SK-N-SH (cell line): ENCODE measurements around the gene CTXN3. TPM values are rescaled to one million over a fixed set of nuclear protein-coding genes. Genes with fewer than 3 reads are reported as not detected.

Experiments used
- CTCF ChIA-PET: fragments of 300-600, 350-600 bp; formaldehyde crosslinking; extraction: SDS; loops from one replicate; lab custom pipeline; 2021; lab: Yijun Ruan, JAX
- POLR2A ChIA-PET: fragments of 350-600 bp; sonication (Branson Sonifier 250); formaldehyde crosslinking; extraction: SDS; loops from one replicate; lab custom pipeline; 2020; ENCODE audit warnings: antibody characterized with exemption, inconsistent platforms; lab: Yijun Ruan, JAX
- DNase-seq: peaks from one replicate; pipeline ENCODE4 v3.0.0; 2012
- H2AFZ ChIP-seq: fragments of 200-600 bp; sonication (generic); 2 replicates; pipeline ENCODE4 v1.8.1; 2016; ENCODE audit warnings: antibody characterized with exemption, mild to moderate bottlenecking, low read depth
- H3F3A ChIP-seq: fragments of 200-600 bp; sonication (generic); replicated peaks from 2 replicates; pipeline ENCODE3; 2016; ENCODE audit warnings: antibody characterized with exemption, mild to moderate bottlenecking; ENCODE audit not compliant: insufficient read depth
- H3K27ac ChIP-seq, 2 experiments: fragments of 200-500 bp in 1 of 2; fragments of 200-600 bp in 1 of 2; sonication (Bioruptor generic) in 1 of 2; sonication (generic), shearing (Covaris generic) in 1 of 2; 2 replicates each; pipeline versions ENCODE4 v1.5.1 to v1.6.1; 2014 to 2016; ENCODE audit warnings: low read depth in 2 of 2, inconsistent platforms in 1 of 2, low read length in 1 of 2, mild to moderate bottlenecking in 1 of 2, mixed read lengths in 1 of 2
- H3K27me3 ChIP-seq: fragments of 200-600 bp; sonication (generic), shearing (Covaris generic); 2 replicates; pipeline ENCODE4 v1.6.1; 2016; ENCODE audit warnings: mixed run types; ENCODE audit not compliant: insufficient read depth
- H3K36me3 ChIP-seq, 2 experiments: fragments of 200-500 bp in 1 of 2; fragments of 200-600 bp in 1 of 2; sonication (Bioruptor generic) in 1 of 2; sonication (generic) in 1 of 2; replicated peaks in 1 of 2; 2 replicates each; pipeline versions ENCODE3 to v1.5.1; 2014 to 2016; ENCODE audit warnings: low read length in 1 of 2, mild to moderate bottlenecking in 1 of 2; ENCODE audit not compliant: insufficient read depth in 2 of 2, control insufficient read depth in 1 of 2
- H3K4me1 ChIP-seq, 2 experiments: fragments of 200-500 bp in 1 of 2; fragments of 200-600 bp in 1 of 2; sonication (Bioruptor generic) in 1 of 2; sonication (generic), shearing (Covaris generic) in 1 of 2; 2 replicates each; pipeline versions ENCODE4 v1.5.1 to v1.6.1; 2014 to 2016; ENCODE audit warnings: low read depth in 1 of 2, low read length in 1 of 2, mixed run types in 1 of 2; ENCODE audit not compliant: insufficient read depth in 2 of 2, control insufficient read depth in 1 of 2
- H3K4me2 ChIP-seq: fragments of 200-600 bp; sonication (generic), shearing (Covaris generic); 2 replicates; pipeline ENCODE4 v1.6.1; 2017; ENCODE audit warnings: mixed run types
- H3K4me3 ChIP-seq, 2 experiments: fragments of 200-500 bp in 1 of 2; fragments of 200-600 bp in 1 of 2; sonication (Bioruptor generic) in 1 of 2; sonication (generic), shearing (Covaris generic) in 1 of 2; 2 replicates each; pipeline versions ENCODE4 v1.5.1 to v1.8.1; 2014 to 2016; ENCODE audit warnings: low read depth in 2 of 2, inconsistent platforms in 1 of 2, low read length in 1 of 2, mild to moderate bottlenecking in 1 of 2, mixed read lengths in 1 of 2, moderate library complexity in 1 of 2
- H3K79me2 ChIP-seq: fragments of 200-600 bp; sonication (generic); 2 replicates; pipeline ENCODE4 v1.8.1; 2017; ENCODE audit warnings: mild to moderate bottlenecking; ENCODE audit not compliant: insufficient read depth
- H3K9ac ChIP-seq: fragments of 200-600 bp; sonication (generic); 2 replicates; pipeline ENCODE4 v1.6.1; 2017; ENCODE audit warnings: mixed run types
- H3K9me2 ChIP-seq: fragments of 200-600 bp; sonication (generic); 2 replicates; pipeline ENCODE4 v1.6.1; 2017; ENCODE audit warnings: mixed run types
- H3K9me3 ChIP-seq: fragments of 200-600 bp; sonication (generic); 2 replicates; pipeline ENCODE4 v1.6.1; 2017; ENCODE audit warnings: mixed run types, mild to moderate bottlenecking, moderate library complexity
- H4K20me1 ChIP-seq: fragments of 200-600 bp; sonication (generic); 2 replicates; pipeline ENCODE4 v1.6.1; 2017; ENCODE audit warnings: mild to moderate bottlenecking, mixed run types; ENCODE audit not compliant: insufficient read depth
- EP300 ChIP-seq, 2 experiments: IDR thresholded peaks; 2 replicates each; pipeline versions ENCODE4 v1.4.0 to v1.6.1; 2012; ENCODE audit warnings: borderline replicate concordance in 1 of 2, low read depth in 1 of 2, low read length in 1 of 2
- GABPA ChIP-seq: IDR thresholded peaks from 2 replicates; pipeline ENCODE4 v1.4.0; 2012; ENCODE audit warnings: low read depth, mild to moderate bottlenecking
- MEF2A ChIP-seq: IDR thresholded peaks from 2 replicates; pipeline ENCODE4 v1.4.0; 2012; ENCODE audit warnings: low read depth, borderline replicate concordance
- NRF1 ChIP-seq: IDR thresholded peaks from 2 replicates; pipeline ENCODE4 v1.6.1; 2012; ENCODE audit warnings: low read depth, mild to moderate bottlenecking, low read length
- WGBS: methylation state at CpG from one replicate; pipeline ENCODE4 v1.1.6; 2017; ENCODE audit warnings: low lambda C conversion rate; 5-methylcytosine and 5-hydroxymethylcytosine counted together
- polyA plus RNA-seq, 3 experiments: library from polyadenylated mRNA; depleted of rRNA; stranded (reverse); fragments of >200 nt; gene quantifications; 2 replicates each; pipeline ENCODE4 v1.2.3, GENCODE V29; 2012
- TF ChIP-seq, protein P1 (sequence below): IDR thresholded peaks from 2 replicates; pipeline ENCODE4; 2012
- TF ChIP-seq, protein P2 (sequence below): IDR thresholded peaks from 2 replicates; pipeline ENCODE4 v1.4.0; 2012; ENCODE audit warnings: low read depth, borderline replicate concordance
- TF ChIP-seq, protein P3 (sequence below): fragments of 150-350 bp; IDR thresholded peaks from 2 replicates; pipeline ENCODE4 v1.6.1; 2017; ENCODE audit warnings: antibody characterized with exemption, low read length, low read depth, borderline replicate concordance

The CTXN3 gene
- polyA plus RNA-seq, 1 of the 3 experiments (the other 2 are of a cell fraction) = not detected

GRCh38 chr5:127686424-127686823 lies 37.5 kb downstream of the CTXN3 start:
- CTCF ChIA-PET = no interaction called here
- no peak overlapping the region for H3K27ac ChIP-seq
- H3K4me1 ChIP-seq = no peaks in the 10 kb centered on the region
- H2AFZ ChIP-seq = no peak overlapping the region
- no peaks in the 10 kb centered on the region for H3F3A ChIP-seq
- TF ChIP-seq, protein P1, sequence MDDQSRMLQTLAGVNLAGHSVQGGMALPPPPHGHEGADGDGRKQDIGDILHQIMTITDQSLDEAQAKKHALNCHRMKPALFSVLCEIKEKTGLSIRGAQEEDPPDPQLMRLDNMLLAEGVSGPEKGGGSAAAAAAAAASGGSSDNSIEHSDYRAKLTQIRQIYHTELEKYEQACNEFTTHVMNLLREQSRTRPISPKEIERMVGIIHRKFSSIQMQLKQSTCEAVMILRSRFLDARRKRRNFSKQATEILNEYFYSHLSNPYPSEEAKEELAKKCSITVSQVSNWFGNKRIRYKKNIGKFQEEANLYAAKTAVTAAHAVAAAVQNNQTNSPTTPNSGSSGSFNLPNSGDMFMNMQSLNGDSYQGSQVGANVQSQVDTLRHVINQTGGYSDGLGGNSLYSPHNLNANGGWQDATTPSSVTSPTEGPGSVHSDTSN = no peak
- TF ChIP-seq, protein P2, sequence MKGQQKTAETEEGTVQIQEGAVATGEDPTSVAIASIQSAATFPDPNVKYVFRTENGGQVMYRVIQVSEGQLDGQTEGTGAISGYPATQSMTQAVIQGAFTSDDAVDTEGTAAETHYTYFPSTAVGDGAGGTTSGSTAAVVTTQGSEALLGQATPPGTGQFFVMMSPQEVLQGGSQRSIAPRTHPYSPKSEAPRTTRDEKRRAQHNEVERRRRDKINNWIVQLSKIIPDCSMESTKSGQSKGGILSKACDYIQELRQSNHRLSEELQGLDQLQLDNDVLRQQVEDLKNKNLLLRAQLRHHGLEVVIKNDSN = no peak
- TF ChIP-seq MEF2A = no peak
- TF ChIP-seq, all 33 proteins: peak for 0
- POLR2A ChIA-PET = no interaction called here
- DNase-seq = no peak
- no peaks in the 10 kb centered on the region for H3K9me3 ChIP-seq
- no peaks in the 10 kb centered on the region for H3K79me2 ChIP-seq
- H3K4me2 ChIP-seq = no peak overlapping the region
- no peak overlapping the region for H3K4me3 ChIP-seq
- no peak overlapping the region for H3K9ac ChIP-seq
- H4K20me1 ChIP-seq = no peaks in the 10 kb centered on the region
- no peaks in the 10 kb centered on the region for H3K9me2 ChIP-seq
- no peaks in the 10 kb centered on the region for H3K36me3 ChIP-seq
- H3K27me3 ChIP-seq = no peaks in the 10 kb centered on the region

DNA sequence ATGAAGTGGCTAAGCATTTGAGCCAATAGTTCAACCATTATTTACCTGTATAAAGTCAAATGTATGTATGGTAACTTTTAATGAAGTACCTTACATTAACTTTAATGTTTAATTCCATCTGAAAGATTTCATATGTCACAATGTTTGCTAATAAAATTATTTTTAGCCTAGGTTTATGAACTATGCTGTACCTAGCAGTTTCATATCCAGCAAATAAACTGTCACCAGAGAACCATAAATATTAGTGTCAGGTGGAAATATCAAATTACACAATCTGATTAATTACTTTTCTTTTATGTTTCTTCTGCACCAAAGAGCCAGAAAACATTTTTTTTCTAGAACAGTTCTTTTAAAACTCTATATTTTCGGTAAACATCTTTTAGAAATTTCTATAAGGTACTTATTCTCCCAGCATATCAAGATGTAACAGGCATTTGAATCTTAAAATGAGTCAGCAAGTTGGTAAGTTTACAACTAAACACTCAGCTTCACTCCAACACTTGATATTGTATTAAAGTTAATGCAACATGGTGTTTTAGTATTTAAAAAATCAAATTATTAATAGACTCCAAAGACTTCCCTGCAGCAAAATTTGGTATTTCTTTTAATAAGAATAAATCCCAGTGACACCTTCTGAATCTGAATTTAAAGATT lies 45.8 kb downstream of the CTXN3 start:
- Histone ChIP-seq H3K36me3 (no peaks in the 10 kb centered on the region), H3K4me1 (no peaks in the 10 kb centered on the region), H3K27me3 (no peaks in the 10 kb centered on the region; the same call in 1 of the 2 replicates), H3K4me3 (no peak overlapping the region), H3K4me2 (no peak overlapping the region), H2AFZ (no peak overlapping the region), H3F3A (peaks cover 10% of the 10 kb centered on the region), H3K27ac (no peak overlapping the region), H4K20me1 (no peaks in the 10 kb centered on the region), H3K79me2 (no peaks in the 10 kb centered on the region), H3K9me2 (no peaks in the 10 kb centered on the region), H3K9me3 (no peaks in the 10 kb centered on the region), H3K9ac (no peak overlapping the region)
- POLR2A ChIA-PET = no interaction called here
- CTCF ChIA-PET = no interaction called here
- 3% methylated on average over 1 of the region's 1 CpG for WGBS
- TF ChIP-seq, protein P3, sequence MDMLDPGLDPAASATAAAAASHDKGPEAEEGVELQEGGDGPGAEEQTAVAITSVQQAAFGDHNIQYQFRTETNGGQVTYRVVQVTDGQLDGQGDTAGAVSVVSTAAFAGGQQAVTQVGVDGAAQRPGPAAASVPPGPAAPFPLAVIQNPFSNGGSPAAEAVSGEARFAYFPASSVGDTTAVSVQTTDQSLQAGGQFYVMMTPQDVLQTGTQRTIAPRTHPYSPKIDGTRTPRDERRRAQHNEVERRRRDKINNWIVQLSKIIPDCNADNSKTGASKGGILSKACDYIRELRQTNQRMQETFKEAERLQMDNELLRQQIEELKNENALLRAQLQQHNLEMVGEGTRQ = no peak
- TF ChIP-seq, protein P1 = no peak
- no peak for TF ChIP-seq NRF1
- no peak for TF ChIP-seq EP300 (IDR thresholded peaks at IDR 0.05; ENCODE audit: borderline replicate concordance in 1 of 2, low read depth in 1 of 2, low read length in 1 of 2)
- no peak for TF ChIP-seq GABPA
- DNase-seq = no peak
